GM12865 (cell line): Measurements from ENCODE around the gene EEFSEC.

Experiments
- DNase-seq: peaks from one replicate; pipeline ENCODE4 v3.0.0; 2010; ENCODE audit warnings: low read depth
- H3K4me3 ChIP-seq: 2 replicates; pipeline ENCODE4 v1.5.1; 2011; ENCODE audit warnings: mild to moderate bottlenecking, low read depth, low read length, control low read depth
- TF ChIP-seq, protein P1 (sequence below): IDR thresholded peaks from 2 replicates; pipeline ENCODE4 v1.5.1; 2011; ENCODE audit warnings: low read length, control low read depth, low read depth, inconsistent platforms; ENCODE audit not compliant: insufficient read depth; ENCODE audit errors: missing control alignments

EEFSEC gene

DNA sequence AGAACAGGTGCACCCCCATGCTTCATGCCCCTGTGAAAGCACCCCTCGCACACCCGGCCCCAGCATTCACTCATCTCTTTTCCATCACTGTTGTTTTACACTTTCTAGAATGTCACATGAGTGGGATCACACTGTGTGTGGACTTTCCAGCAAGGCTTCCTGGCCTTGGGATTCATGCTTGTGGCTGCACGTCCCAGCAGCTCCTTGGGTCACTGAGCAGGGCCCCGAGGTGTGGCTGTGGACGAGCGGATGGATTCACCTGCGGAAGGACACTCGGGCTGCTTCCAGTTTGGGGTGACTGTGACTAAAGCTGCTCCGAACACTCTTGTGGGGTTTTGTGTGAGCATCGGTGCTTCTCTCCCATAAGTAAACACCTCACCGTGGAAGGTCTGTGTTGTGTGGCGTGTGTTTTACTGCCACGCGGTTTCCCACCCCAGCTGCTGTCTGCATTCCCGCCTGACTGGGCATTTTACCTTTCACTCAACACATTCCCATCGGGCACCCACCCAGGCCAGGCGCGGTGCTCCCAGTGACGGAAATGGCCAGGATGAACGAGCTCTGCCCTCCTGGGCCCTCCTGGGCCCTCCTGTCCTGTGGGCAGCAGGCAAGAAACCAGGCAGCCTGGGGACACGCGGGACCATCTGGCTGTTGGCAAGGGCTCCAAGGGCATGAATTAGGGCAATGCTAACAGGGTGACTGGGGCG lies 272.0 kb downstream of the EEFSEC start:
- DNase-seq: no peak
- TF ChIP-seq, protein P1, sequence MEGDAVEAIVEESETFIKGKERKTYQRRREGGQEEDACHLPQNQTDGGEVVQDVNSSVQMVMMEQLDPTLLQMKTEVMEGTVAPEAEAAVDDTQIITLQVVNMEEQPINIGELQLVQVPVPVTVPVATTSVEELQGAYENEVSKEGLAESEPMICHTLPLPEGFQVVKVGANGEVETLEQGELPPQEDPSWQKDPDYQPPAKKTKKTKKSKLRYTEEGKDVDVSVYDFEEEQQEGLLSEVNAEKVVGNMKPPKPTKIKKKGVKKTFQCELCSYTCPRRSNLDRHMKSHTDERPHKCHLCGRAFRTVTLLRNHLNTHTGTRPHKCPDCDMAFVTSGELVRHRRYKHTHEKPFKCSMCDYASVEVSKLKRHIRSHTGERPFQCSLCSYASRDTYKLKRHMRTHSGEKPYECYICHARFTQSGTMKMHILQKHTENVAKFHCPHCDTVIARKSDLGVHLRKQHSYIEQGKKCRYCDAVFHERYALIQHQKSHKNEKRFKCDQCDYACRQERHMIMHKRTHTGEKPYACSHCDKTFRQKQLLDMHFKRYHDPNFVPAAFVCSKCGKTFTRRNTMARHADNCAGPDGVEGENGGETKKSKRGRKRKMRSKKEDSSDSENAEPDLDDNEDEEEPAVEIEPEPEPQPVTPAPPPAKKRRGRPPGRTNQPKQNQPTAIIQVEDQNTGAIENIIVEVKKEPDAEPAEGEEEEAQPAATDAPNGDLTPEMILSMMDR: no peak
- H3K4me3 ChIP-seq: no peak overlapping the region

DNA sequence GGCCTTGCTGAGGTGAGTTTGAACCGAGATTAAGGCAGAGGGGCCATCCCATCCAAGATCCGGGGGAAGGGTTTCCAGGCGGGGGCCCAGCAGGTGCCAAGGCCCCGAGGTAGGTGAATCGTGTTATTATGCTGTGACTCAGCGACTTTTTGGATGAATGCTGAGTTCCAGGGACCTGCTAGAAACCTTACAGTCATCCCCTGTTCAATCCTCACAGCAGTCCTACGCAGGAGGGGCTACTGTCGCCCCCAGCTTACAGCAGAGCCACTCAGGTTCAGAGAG lies 272.5 kb downstream of the EEFSEC start:
- TF ChIP-seq, protein P1: no peak
- DNase-seq: no peak
- H3K4me3 ChIP-seq: no peak overlapping the region

DNA sequence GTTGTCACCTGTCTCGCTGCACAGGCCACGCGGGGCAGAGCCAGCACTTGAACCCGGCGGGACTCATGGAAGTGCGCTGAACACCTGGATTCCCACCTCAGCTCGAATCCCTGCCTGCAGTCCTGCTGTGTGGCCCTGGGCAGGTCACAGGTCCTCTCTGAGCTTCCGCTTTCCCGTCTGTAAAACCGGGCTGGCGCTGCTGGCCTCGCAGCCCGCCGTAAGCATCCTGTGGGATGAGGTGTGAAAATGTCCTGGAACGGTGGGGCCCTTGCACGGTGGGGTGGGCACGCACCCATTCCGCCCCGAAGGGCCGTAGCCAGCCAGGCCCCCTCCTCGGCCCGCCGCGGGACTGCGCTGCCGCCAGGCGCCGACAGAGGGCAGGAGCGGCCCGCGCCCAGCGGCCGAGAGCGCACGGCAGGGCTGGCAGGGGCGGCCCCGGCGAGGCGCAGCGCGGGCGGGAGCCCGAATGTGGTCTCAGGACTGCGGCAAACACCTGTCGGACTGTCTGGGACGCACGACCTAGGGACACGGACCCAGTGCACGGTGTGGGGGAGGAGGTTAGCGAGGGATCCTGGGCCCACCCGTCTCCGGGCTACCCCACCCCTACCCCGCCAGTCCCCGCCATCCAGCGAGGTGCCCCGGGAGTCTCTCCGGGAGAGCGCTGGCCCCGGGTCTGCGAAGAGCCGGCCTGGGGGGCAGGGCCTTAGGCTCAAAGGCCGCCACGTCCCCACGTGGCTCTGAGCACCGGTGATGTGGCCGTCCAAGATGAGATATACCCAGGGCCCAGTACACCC lies 273.0 kb downstream of the EEFSEC start:
- DNase-seq: peak; percentile 48
- TF ChIP-seq, protein P1: peak; percentile 90
- no peak overlapping the region for H3K4me3 ChIP-seq

DNA sequence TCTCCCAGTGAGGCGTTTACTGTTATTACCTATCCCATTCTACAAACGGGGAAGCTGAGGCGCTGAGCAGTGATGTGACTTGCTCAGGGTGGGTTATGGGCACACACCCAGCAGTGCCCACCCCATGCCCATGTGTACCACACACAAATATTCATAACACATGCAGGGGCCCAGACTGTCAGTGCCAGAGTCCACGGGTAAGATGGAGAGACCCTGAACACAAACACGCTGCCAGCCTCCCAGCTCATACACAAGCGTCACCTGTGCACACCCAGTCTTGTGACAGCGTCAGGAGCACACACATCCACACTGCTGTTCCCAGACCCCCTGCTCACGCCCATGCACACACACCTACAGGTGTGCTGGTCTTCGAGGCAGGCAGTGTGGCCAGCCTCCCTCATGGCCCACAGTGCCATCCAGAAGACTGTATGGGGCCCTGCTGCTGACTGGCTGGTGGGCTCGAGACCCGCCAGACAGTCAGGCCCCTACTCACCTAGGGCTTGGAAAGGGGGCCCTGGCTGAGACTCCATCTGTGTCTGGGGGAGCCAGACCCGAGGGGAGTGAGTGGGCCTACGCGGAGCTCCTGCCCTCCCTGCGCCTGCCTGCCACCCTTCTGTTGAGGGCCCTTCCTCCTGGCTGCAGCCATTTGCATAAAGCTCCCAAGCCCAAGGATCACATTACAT lies 274.0 kb downstream of the EEFSEC start:
- no peak overlapping the region for H3K4me3 ChIP-seq
- no peak for DNase-seq
- TF ChIP-seq, protein P1: no peak

DNA sequence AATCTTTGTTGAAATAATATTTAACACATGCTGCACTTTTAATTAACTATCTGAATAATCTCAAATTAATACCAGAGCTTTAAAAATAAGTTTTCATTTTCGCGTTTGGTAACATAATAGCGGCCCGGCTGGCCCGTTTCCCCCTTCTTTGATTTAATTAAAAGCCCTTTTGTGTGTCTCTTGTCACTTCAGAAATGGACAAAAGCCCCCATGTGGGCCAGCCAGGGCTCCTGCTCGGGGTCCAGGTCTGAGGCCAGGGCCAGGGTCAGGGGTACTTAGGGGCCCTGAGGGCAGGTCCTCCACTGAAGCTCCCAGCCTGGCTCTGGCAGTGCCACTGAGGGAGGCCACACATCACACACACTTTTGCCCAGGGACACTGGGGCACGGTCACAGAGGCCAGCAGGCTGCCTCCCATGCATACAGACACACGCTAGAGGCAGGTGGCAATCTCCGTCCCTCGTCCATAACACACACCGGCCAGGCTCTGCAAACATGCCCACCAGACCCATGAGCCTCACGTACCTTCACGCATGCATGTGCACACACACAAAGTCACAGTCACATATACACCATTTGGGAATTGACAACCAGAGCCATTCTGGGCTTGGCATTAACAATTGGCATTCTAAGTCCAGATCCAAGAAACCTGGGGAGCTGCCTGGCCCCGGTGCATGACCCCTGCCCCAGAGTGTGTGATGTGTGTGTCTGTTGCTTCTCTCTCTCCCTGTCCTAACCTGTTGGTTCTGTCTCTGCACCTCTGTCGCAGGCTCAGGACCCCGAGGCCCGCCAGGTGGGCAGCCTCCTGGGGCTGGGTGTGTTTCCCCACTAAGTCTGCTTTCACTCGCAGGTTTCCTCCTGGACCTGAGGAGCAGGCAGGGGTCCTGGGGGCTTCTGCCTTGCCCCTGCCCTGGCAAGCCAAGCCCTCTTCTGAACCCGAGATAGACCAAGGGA lies 274.9 kb downstream of the EEFSEC start:
- DNase-seq: no peak
- H3K4me3 ChIP-seq: no peak overlapping the region
- TF ChIP-seq, protein P1: no peak

DNA sequence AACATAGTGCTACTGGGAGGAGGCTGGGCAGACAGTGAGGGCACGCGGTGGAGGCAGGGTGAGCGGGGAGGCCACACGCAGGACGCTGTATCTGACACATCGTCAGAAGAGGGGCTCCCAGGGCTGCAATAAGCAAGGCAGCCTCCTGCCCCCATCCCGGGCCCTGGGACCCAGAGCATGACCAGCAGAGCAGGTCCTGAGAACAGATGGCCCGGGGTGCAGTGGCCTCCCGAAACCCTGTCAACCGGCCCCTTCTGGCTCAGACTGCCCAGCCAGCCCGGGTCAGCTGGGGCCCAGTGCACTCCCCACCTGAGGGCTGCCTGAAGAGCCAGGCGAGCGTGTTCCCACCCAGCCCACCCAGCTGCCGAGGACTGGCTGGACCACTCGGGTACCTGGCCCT lies 276.0 kb downstream of the EEFSEC start:
- H3K4me3 ChIP-seq: no peak overlapping the region
- DNase-seq: no peak
- TF ChIP-seq, protein P1: no peak
